OCI-LY3 (cell line): ENCODE data around the gene TIMM10.

Source experiments
- H2AFZ ChIP-seq: fragments of 200-600, 300-600 bp; shearing (Covaris generic); 2 replicates; pipeline ENCODE4 v1.6.0; 2014; ENCODE audit warnings: antibody characterized with exemption, low read depth, low read length
- H3K27ac ChIP-seq: fragments of 200-600, 300-600 bp; sonication (generic); 2 replicates; pipeline ENCODE4 v1.5.1; 2014; ENCODE audit warnings: mild to moderate bottlenecking, low read length, moderate library complexity, mixed read lengths
- H3K27me3 ChIP-seq: fragments of 200-600, 300-600 bp; sonication (generic); 2 replicates; pipeline ENCODE4 v1.6.1; 2014; ENCODE audit warnings: low read depth, low read length, mixed read lengths
- H3K36me3 ChIP-seq: fragments of 200-600, 300-600 bp; sonication (generic); replicated peaks from 2 replicates; pipeline ENCODE3; 2014; ENCODE audit warnings: low read depth, low read length, mixed read lengths
- H3K4me1 ChIP-seq: fragments of 300-600, 200-600 bp; sonication (generic); 2 replicates; pipeline ENCODE4 v1.6.1; 2014; ENCODE audit warnings: low read length, mixed read lengths
- H3K4me2 ChIP-seq: fragments of 200-600, 300-600 bp; sonication (generic); 2 replicates; pipeline ENCODE4 v1.6.1; 2014; ENCODE audit warnings: low read length, mixed read lengths
- H3K4me3 ChIP-seq: fragments of 300-600, 200-600 bp; sonication (generic); 2 replicates; pipeline ENCODE4 v1.5.1; 2014; ENCODE audit warnings: antibody characterized with exemption, mild to moderate bottlenecking, low read length, moderate library complexity
- H3K79me2 ChIP-seq: fragments of 300-600, 200-600 bp; shearing (Covaris generic); 2 replicates; pipeline ENCODE4 v1.6.1; 2014; ENCODE audit warnings: mild to moderate bottlenecking, low read length, mixed read lengths
- H3K9ac ChIP-seq: fragments of 300-600, 200-600 bp; shearing (Covaris generic); 2 replicates; pipeline ENCODE4 v1.6.0; 2014; ENCODE audit warnings: mild to moderate bottlenecking, low read length, moderate library complexity
- H3K9me3 ChIP-seq: fragments of 200-600, 300-600 bp; shearing (Covaris generic); 2 replicates; pipeline ENCODE4 v1.6.1; 2014; ENCODE audit warnings: low read length, mixed read lengths; ENCODE audit not compliant: insufficient read depth
- H4K20me1 ChIP-seq: fragments of 200-600, 300-600 bp; sonication (generic); 2 replicates; pipeline ENCODE4 v1.6.1; 2016; ENCODE audit warnings: low read length, mixed read lengths; ENCODE audit not compliant: insufficient read depth
- CTCF ChIP-seq: fragments of 200-600, 300-600 bp; sonication (generic); IDR thresholded peaks from 2 replicates; pipeline ENCODE4 v1.5.1; 2014; ENCODE audit warnings: antibody characterized with exemption, low read length, low read depth
- EZH2phosphoT487 ChIP-seq: fragments of 200-600 bp; shearing (Covaris generic); IDR thresholded peaks from 2 replicates; pipeline ENCODE4 v1.6.1; 2018; ENCODE audit warnings: antibody characterized with exemption, mixed run types, low read depth

Gene TIMM10

DNA sequence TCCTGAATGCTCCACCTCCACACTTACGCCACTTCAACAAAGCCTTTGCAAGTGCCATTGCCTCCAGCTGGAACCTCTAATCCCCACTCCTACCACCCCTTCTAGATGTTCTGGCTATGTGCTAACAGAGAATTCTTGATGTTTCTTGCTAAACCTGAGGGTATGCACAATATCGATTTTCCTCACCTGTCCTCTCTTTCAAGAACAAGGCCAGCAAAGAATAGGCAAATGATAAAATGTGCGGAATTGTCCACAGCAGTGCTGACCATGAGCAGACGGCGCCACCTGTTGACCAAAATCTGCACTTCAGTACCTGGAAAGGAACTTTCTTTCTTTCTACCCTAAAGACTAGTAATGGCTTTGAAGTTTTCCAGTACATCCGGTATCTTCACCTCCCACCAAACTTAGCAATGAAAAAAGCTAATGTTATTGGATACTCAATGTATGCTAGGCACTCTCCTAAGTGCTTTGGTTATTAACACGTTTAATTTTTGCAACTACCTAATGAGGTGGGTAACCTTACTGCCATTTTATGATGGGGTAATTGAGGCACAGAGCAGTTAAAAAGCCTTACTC, 3.4 kb downstream of the TIMM10 start:
- H2AFZ ChIP-seq: no peak overlapping the region
- H3K27ac ChIP-seq: no peak overlapping the region
- H3K4me2 ChIP-seq: no peak overlapping the region
- no peaks in the 10 kb centered on the region for H4K20me1 ChIP-seq
- TF ChIP-seq EZH2phosphoT487 (no peak), CTCF (peak; percentile 98)
- H3K27me3 ChIP-seq: no peaks in the 10 kb centered on the region
- peaks cover 39% of the 10 kb centered on the region for H3K79me2 ChIP-seq
- H3K9ac ChIP-seq: no peak overlapping the region
- peaks cover 16% of the 10 kb centered on the region for H3K4me1 ChIP-seq
- no peak overlapping the region for H3K4me3 ChIP-seq
- no peaks in the 10 kb centered on the region for H3K9me3 ChIP-seq
- peaks cover 36% of the 10 kb centered on the region for H3K36me3 ChIP-seq

DNA sequence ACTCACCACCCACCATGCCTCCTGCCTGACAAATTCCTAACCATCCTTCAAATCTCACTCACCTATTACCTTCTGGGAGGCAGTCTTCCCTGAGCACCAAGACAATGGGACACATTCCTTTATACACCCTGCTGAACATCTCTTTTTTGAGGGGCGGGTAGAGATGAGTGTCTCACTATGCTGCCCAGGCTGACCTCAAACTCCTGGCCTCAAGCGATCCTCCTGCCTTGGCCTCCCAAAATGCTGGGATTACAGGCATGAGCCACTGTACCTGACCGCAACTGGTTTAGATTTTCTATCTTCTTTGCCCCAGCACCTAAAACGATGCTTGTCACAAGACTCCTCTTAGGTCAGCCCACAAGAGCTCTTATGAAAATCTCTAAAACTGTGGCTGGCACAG, 7.1 kb downstream of the TIMM10 start:
- Histone ChIP-seq H3K36me3 (peaks cover 25% of the 10 kb centered on the region), H3K9ac (no peak overlapping the region), H3K9me3 (no peaks in the 10 kb centered on the region), H3K79me2 (peaks cover 14% of the 10 kb centered on the region), H3K4me2 (no peak overlapping the region), H3K27me3 (no peaks in the 10 kb centered on the region), H3K4me3 (no peak overlapping the region), H3K27ac (no peak overlapping the region), H4K20me1 (no peaks in the 10 kb centered on the region), H2AFZ (no peak overlapping the region), H3K4me1 (peaks cover 4% of the 10 kb centered on the region; the same call in 1 of the 2 replicates)
- TF ChIP-seq EZH2phosphoT487: no peak
- TF ChIP-seq CTCF: no peak

GRCh38 chr11:57521116-57521515, 9.4 kb downstream of the TIMM10 start:
- H3K27me3 ChIP-seq: no peaks in the 10 kb centered on the region
- H3K79me2 ChIP-seq: peaks cover 1% of the 10 kb centered on the region
- H4K20me1 ChIP-seq: no peaks in the 10 kb centered on the region
- H3K9ac ChIP-seq: no peak overlapping the region
- no peak overlapping the region for H3K4me3 ChIP-seq
- TF ChIP-seq CTCF (no peak), EZH2phosphoT487 (no peak)
- no peak overlapping the region for H3K27ac ChIP-seq
- peaks cover 7% of the 10 kb centered on the region; the same call in 1 of the 2 replicates for H3K4me1 ChIP-seq
- H3K4me2 ChIP-seq: no peak overlapping the region
- H2AFZ ChIP-seq: no peak overlapping the region
- no peaks in the 10 kb centered on the region for H3K9me3 ChIP-seq
- peaks cover 11% of the 10 kb centered on the region for H3K36me3 ChIP-seq

DNA sequence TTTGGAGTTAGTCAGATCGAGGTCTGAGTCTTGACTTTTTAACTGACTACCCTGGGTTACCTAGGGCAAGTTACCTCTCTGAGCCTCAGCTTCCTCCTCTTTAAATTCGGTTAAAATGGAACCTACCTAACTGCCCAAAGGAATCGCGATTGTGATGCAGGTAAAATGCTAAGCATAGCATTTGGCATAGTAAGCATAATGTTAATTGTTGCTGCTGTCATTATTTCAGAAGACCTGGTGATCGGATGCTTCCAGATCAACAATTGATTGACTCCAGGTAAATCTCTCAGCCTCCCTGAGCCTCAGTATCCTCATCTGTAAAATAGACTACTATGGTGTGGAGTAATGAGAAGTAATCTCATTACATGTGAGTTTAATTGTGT, 14.5 kb downstream of the TIMM10 start:
- Histone ChIP-seq H3K4me3 (peak overlapping the region; percentile 89), H3K27me3 (no peaks in the 10 kb centered on the region), H2AFZ (peak overlapping the region; percentile 95), H3K36me3 (peaks cover 13% of the 10 kb centered on the region), H3K79me2 (peaks cover 51% of the 10 kb centered on the region), H3K4me1 (peaks cover 19% of the 10 kb centered on the region), H3K9ac (peak overlapping the region; percentile 86), H4K20me1 (peaks cover 6% of the 10 kb centered on the region; the same call in 1 of the 2 replicates), H3K4me2 (peak overlapping the region; percentile 80), H3K27ac (peak overlapping the region; percentile 56; the same call in 1 of the 2 replicates), H3K9me3 (no peaks in the 10 kb centered on the region)
- TF ChIP-seq CTCF (no peak), EZH2phosphoT487 (no peak)
